GM06990 (cell line): ENCODE data around the gene EDN2.

Source experiments
- DNase-seq: peaks from one replicate; pipeline ENCODE4 v3.0.0-alpha.2; 2011; ENCODE audit not compliant: insufficient read length; ENCODE audit errors: extremely low read depth
- H3K27me3 ChIP-seq: replicated peaks from 2 replicates; pipeline ENCODE4 v1.6.0; 2011; ENCODE audit warnings: low read length; ENCODE audit not compliant: control insufficient read depth, insufficient read depth
- H3K36me3 ChIP-seq: 2 replicates; pipeline ENCODE4 v1.5.1; 2011; ENCODE audit warnings: low read length; ENCODE audit not compliant: control insufficient read depth, insufficient read depth
- H3K4me3 ChIP-seq: replicated peaks from 2 replicates; pipeline ENCODE4 v1.5.1; 2011; ENCODE audit warnings: low read depth, mild to moderate bottlenecking, control low read depth, low read length
- CTCF ChIP-seq: IDR thresholded peaks from 2 replicates; pipeline ENCODE4 v1.5.1; 2011; ENCODE audit warnings: low read length, control low read depth, mild to moderate bottlenecking, inconsistent platforms; ENCODE audit not compliant: insufficient read depth, poor library complexity, severe bottlenecking

Gene EDN2

DNA sequence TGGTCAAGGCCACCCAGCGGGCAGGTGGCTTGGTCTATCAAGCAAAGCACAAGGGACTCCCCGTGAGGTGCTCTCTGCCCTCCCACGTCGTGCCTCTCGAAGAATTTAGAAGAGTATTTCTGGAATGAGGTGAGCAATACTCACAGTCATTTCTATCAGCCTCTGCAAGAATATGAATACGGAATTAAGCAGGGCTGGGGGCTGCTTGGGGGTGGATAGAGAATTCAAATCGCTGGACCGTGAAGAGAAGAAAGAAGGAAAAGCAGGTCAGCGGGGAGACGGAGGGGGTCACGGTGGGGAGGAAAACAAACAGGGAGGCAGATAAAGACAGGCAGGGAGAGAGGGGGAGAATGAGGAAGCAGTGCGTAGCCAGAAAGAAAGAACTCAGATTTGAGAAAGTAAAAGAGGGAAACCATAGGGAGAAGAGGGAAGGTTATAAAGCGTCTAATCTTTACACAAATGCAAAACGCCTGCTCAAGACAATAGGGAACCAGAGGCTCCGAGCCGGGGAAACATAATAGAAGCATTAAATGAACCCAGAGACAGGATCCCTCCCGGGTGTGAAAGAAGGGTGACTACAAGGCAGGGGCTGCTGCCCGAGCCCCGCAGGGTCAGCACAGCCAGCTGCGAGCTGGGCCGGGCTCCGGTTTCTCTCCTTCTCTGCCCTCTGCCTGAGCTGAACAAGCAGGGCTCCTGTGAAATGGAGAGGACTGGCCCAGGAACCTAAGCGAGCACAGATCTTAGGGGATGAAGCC lies 2.1 kb upstream of the EDN2 start:
- no peak for TF ChIP-seq CTCF
- Histone ChIP-seq H3K27me3 (no peaks in the 10 kb centered on the region), H3K36me3 (no peaks in the 10 kb centered on the region), H3K4me3 (peak overlapping the region; percentile 28)
- no peak for DNase-seq

DNA sequence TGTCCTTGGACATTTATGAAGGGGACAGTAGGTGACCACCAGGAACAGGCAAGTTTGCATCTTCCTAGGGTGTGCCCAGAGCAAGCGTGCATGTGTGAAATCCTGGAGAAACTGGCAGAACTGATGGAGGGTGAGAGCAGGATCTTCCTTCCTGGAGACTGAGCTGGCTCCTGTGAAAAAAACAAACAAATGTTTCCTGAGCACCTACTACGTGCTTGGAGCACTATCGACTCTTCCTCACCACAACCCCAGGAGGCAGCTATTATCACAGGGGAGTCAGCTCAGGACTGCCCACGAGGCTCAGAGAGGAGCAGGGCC lies 1.5 kb upstream of the EDN2 start:
- DNase-seq = no peak
- no peak overlapping the region for H3K4me3 ChIP-seq
- H3K36me3 ChIP-seq = no peaks in the 10 kb centered on the region
- no peaks in the 10 kb centered on the region for H3K27me3 ChIP-seq
- no peak for TF ChIP-seq CTCF

DNA sequence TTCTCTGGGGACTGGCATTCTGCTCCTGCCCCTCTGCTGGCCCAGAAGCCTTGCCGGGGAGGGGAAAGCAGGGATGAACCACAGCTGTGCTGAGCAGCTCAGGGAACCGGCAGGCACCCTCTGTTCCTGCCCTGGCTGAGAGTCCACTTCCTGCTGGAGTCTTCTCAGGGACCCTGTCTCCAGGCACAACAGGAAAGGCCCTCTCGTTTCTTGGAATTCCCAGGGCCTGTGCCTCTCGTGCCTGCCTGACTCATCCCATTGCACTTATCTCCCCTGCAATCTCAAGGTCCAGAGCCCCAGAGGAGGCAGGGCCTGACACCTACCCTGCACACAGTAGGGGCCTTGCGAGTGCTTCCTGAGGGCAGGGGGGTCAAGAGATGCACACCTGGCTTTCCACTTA lies 1.1 kb upstream of the EDN2 start:
- no peak for DNase-seq
- Histone ChIP-seq H3K4me3 (no peak overlapping the region), H3K36me3 (no peaks in the 10 kb centered on the region), H3K27me3 (no peaks in the 10 kb centered on the region)
- TF ChIP-seq CTCF = no peak

DNA sequence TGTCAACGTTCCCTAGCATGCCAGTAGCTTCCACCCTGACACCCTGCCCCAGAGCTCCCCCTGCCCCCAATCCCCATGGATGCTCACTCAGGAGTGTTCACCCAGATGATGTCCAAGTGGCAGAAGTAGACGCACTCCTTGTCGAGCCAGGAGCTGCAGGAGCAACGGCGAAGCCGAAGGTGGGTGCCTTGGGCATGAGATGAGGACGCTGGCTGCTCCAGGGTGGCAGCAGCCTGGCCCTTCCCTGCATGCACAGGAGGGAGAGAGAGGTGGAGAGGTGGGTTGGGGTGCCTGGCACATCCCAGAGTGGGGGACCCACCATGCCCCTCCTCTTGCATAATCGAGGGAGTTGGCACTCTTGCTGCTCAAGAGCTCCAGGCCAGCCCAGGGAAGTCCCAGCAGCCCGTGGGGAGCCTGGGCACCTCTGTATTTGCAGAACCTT lies 502 bp downstream of the EDN2 start:
- Histone ChIP-seq H3K4me3 (no peak overlapping the region), H3K27me3 (no peaks in the 10 kb centered on the region), H3K36me3 (no peaks in the 10 kb centered on the region)
- TF ChIP-seq CTCF = no peak
- no peak for DNase-seq

DNA sequence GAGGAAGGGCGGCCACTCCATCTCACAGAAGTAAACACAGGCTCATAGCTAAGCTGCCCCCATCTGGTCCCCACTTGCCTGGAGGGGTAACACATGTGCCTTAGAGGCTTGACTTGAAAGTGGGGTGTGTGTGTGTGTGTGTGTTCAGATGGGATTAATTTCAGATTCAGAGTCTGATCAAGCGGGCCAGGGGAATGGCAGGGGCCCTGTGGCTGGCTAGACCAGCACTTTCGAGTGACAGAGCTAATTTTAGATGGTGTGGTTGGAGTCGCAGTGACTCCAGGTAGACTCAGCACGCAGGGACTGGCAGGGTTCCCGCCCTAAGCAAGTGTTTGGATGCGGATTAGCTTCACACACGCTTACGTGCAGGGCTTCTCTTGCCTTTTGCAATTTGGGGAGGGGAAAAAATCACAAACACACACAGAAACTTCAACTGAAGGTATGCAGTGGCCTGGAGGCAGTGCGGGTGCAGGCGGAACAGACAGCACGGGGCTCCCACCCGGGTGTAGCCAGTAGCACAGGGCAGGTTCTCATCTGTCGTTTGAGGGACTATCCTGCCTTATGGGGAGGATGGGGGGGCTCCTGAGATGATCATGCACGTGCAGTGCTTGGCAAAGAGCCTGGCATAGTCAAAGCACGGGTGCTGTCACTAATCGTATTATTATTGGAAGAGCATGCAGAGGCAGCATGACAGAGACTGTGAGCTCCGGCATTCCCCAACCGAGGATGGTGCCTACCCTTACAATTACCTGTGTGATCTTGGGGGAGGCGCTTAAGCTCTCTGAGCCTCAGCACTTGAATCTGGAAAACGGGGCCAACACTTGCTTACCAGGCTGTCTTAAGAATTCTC lies 1.3 kb downstream of the EDN2 start:
- H3K36me3 ChIP-seq = no peaks in the 10 kb centered on the region
- H3K4me3 ChIP-seq = no peak overlapping the region
- H3K27me3 ChIP-seq = no peaks in the 10 kb centered on the region
- no peak for DNase-seq
- TF ChIP-seq CTCF = no peak
